NCI-H1930 (cell line): ENCODE results near the gene SLC25A48.

Experiments used
- DNase-seq, 2 experiments: peaks; one replicate each; lab custom pipeline; 2025; lab: John Stamatoyannopoulos, UW

Gene SLC25A48

GRCh38 chr5:135921388-135921787, 86.9 kb downstream of the SLC25A48 start:
- no peak for DNase-seq

GRCh38 chr5:135930029-135930948, 95.8 kb downstream of the SLC25A48 start:
- peak; percentile 46 to 51 for DNase-seq

GRCh38 chr5:135930949-135931295, 96.5 kb downstream of the SLC25A48 start:
- DNase-seq: no peak

- DNase-seq: no peak
Observed at GRCh38 chr5:135934939-135935338, 100.5 kb downstream of the SLC25A48 start.

GRCh38 chr5:135937245-135937911, 102.9 kb downstream of the SLC25A48 start:
- no peak for DNase-seq
